Transverse colon (tissue), 4 donors: Measurements from ENCODE around the gene ARPC1B. TPM values are rescaled to one million over a fixed set of nuclear protein-coding genes. Genes with fewer than 3 reads are reported as not detected.
"Not testable (repeated sequence)": the region's sequence is repeated elsewhere in the genome, so short reads cannot be mapped to it uniquely, and the experiment has no call there.

ENCODE experiments used
- DNase-seq: peaks from one replicate; pipeline ENCODE4 v3.0.0-alpha.2; 2019
- H3K27ac ChIP-seq, 4 donors: fragments of 200-600 bp; sonication (generic); 2 replicates each; pipeline ENCODE4 v1.5.1; 2016 to 2018; ENCODE audit warnings: inconsistent platforms in 4 of 4
- H3K27me3 ChIP-seq: fragments of 200-600 bp; sonication (generic); 2 replicates; pipeline ENCODE4 v1.5.1; 2017; ENCODE audit warnings: inconsistent platforms
- H3K36me3 ChIP-seq, 4 donors: fragments of 200-600 bp; sonication (generic); 2 replicates each; pipeline ENCODE4 v1.5.1; 2017 to 2019; ENCODE audit warnings: inconsistent platforms in 4 of 4
- H3K4me1 ChIP-seq, 4 donors: fragments of 200-600 bp; sonication (generic); 2 replicates each; pipeline ENCODE4 v1.5.1; 2017 to 2020; ENCODE audit warnings: inconsistent platforms in 4 of 4
- H3K4me3 ChIP-seq, 4 donors: fragments of 200-600 bp; sonication (generic); 1 replicate in 1 of 4; 2 replicates in 3 of 4; pipeline versions ENCODE4 v1.5.1 to v1.6.1; 2017 to 2019; ENCODE audit warnings: inconsistent platforms in 4 of 4
- H3K9me3 ChIP-seq, 2 donors: fragments of 200-600 bp; sonication (generic); 2 replicates each; pipeline ENCODE4 v1.5.1; 2017 to 2019; ENCODE audit warnings: inconsistent platforms in 2 of 2
- CTCF ChIP-seq, 5 experiments: fragments of 200-600 bp in 3 of 5; fragments of 450-650 bp in 2 of 5; sonication (generic) in 3 of 5; IDR thresholded peaks; 1 replicate in 2 of 5; 2 replicates in 3 of 5; pipeline ENCODE4 v1.5.1; 2016 to 2017; ENCODE audit warnings: antibody characterized with exemption in 5 of 5, inconsistent platforms in 3 of 5, mild to moderate bottlenecking in 2 of 5, moderate library complexity in 1 of 5
- EP300 ChIP-seq: sonication (generic); formaldehyde crosslinking; IDR thresholded peaks from one replicate; pipeline ENCODE4 v1.6.1; 2017; ENCODE audit warnings: antibody characterized with exemption, low read depth
- POLR2A ChIP-seq: fragments of 450-650 bp; IDR thresholded peaks from one replicate; pipeline ENCODE4 v1.6.1; 2016; ENCODE audit warnings: antibody characterized with exemption, mild to moderate bottlenecking, moderate library complexity
- POLR2AphosphoS5 ChIP-seq, 3 donors: sonication (generic); formaldehyde crosslinking; IDR thresholded peaks; one replicate each; pipeline ENCODE4 v1.6.1; 2016; ENCODE audit warnings: antibody characterized with exemption in 3 of 3
- WGBS, 2 donors: methylation state at CpG; one replicate each; pipeline ENCODE4 v1.1.5; 2018; ENCODE audit warnings: low coverage in 1 of 2; 5-methylcytosine and 5-hydroxymethylcytosine counted together
- in situ Hi-C, 4 donors: fragments of 200-750 bp; cut with MboI; loops; one replicate each; pipeline versions ENCODE4 v1.15.0 to v1.15.1; 2017; ENCODE audit warnings: low sequenced_read_pairs in 3 of 4, low pct_ligation_motif_present in 1 of 4, low pct_unique_long_range_greater_than_20kb in 1 of 4
- intact Hi-C: fragments of 100-400 bp; cut with DNase I; formaldehyde crosslinking; loops from one replicate; pipeline ENCODE4 v1.15.1; 2023; ENCODE audit warnings: low total_unique reads
- total RNA-seq, 4 donors: library from RNA; depleted of rRNA; stranded (reverse); fragments of >200 nt; gene quantifications; one replicate each; pipeline ENCODE4 v1.1.0, GENCODE V29; 2016

ARPC1B gene
- total RNA-seq, 4 donors from 2014 or later: 138 to 346 (median 186) TPM

GRCh38 chr7:99344061-99344647 is 30.4 kb upstream of the ARPC1B start:
- in situ Hi-C loops (no loop called here), intact Hi-C loops (no loop called here)
- no peaks in the 10 kb centered on the region for H3K9me3 ChIP-seq
- H3K36me3 ChIP-seq: peaks cover 0 to 77% (median 27%) of the 10 kb centered on the region in 4 donors
- 83 to 90% methylated on average over 8 to 13 of the region's 13 CpGs for WGBS, 2 donors
- H3K4me3 ChIP-seq: no peak overlapping the region
- TF ChIP-seq POLR2A (no peak), CTCF (IDR thresholded peaks at IDR 0.05) (no peak), POLR2AphosphoS5 (IDR thresholded peaks at IDR 0.05) (no peak), EP300 (no peak)
- H3K4me1 ChIP-seq: no peaks in the 10 kb centered on the region
- no peak overlapping the region for H3K27ac ChIP-seq
- H3K27me3 ChIP-seq: no peaks in the 10 kb centered on the region
- no peak for DNase-seq

- H3K27me3 ChIP-seq, H3K9me3 ChIP-seq, H3K4me1 ChIP-seq, H3K4me3 ChIP-seq, DNase-seq, H3K27ac ChIP-seq, intact Hi-C loops, in situ Hi-C loops: not testable (repeated sequence)
- peaks cover 0 to 79% (median 30%) of the 10 kb centered on the region in 4 donors for H3K36me3 ChIP-seq
- WGBS, 2 donors: 95 to 100% methylated on average over 1 to 3 of the region's 3 CpGs
Measured at GRCh38 chr7:99350641-99351040, 23.9 kb upstream of the ARPC1B start.

GRCh38 chr7:99352247-99352646 is 22.3 kb upstream of the ARPC1B start:
- TF ChIP-seq CTCF (IDR thresholded peaks at IDR 0.05) (no peak), EP300 (no peak), POLR2AphosphoS5 (IDR thresholded peaks at IDR 0.05) (no peak), POLR2A (no peak)
- Histone ChIP-seq H3K4me1 (no peaks in the 10 kb centered on the region), H3K27ac (no peak overlapping the region), H3K9me3 (no peaks in the 10 kb centered on the region), H3K27me3 (no peaks in the 10 kb centered on the region), H3K4me3 (no peak overlapping the region), H3K36me3 (peaks cover 0 to 70% (median 30%) of the 10 kb centered on the region in 4 donors)
- WGBS, 2 donors: 100% methylated on average over 3 to 5 of the region's 5 CpGs
- no peak for DNase-seq
- in situ Hi-C loops (no loop called here), intact Hi-C loops (no loop called here)

- TF ChIP-seq POLR2AphosphoS5 (IDR thresholded peaks at IDR 0.05): no peak
- TF ChIP-seq CTCF (IDR thresholded peaks at IDR 0.05): no peak
- TF ChIP-seq EP300: no peak
- TF ChIP-seq POLR2A: no peak
- in situ Hi-C loops (no loop called here), intact Hi-C loops (no loop called here)
- Histone ChIP-seq H3K27me3 (no peaks in the 10 kb centered on the region), H3K36me3 (peaks cover 0 to 75% (median 29%) of the 10 kb centered on the region in 4 donors), H3K9me3 (no peaks in the 10 kb centered on the region), H3K4me3 (no peak overlapping the region), H3K4me1 (no peaks in the 10 kb centered on the region), H3K27ac (no peak overlapping the region)
- WGBS, 2 donors: 93 to 97% methylated on average over 7 of the region's 7 CpGs
- no peak for DNase-seq
Measured at GRCh38 chr7:99355098-99355497, 19.4 kb upstream of the ARPC1B start.
